Stimulated activated memory B cell treated with anti-CD40 and anti-IgM and Interleukin-4, amounts not matched to agents 10 μg/mL and 1 μg/mL and 100 μg/mL, for 72 hours (primary cell): ENCODE data around the gene ACTN4.

Experiments used
- ATAC-seq: fragments of 150-1000 bp; cut with Tn5 transposase; 2 replicates; pipeline ENCODE4 v1.10.0; 2021
- H3K27ac Mint-ChIP-seq: one replicate; pipeline ENCODE4 v1.8.0; 2022; ENCODE audit warnings: mild to moderate bottlenecking, mixed read lengths
- H3K27me3 Mint-ChIP-seq: one replicate; pipeline ENCODE4 v1.8.0; 2022; ENCODE audit warnings: mixed read lengths
- H3K36me3 Mint-ChIP-seq: one replicate; pipeline ENCODE4 v1.8.0; 2022; ENCODE audit warnings: mixed read lengths
- H3K4me1 Mint-ChIP-seq: one replicate; pipeline ENCODE4 v1.8.0; 2022; ENCODE audit warnings: mixed read lengths
- H3K4me3 Mint-ChIP-seq: one replicate; pipeline ENCODE4 v1.8.0; 2022; ENCODE audit warnings: mild to moderate bottlenecking, moderate library complexity, mixed read lengths
- H3K9me3 Mint-ChIP-seq: one replicate; pipeline ENCODE4 v1.8.0; 2022; ENCODE audit warnings: mixed read lengths

Gene ACTN4

GRCh38 chr19:38650172-38650775, 2.8 kb downstream of the ACTN4 start:
- H3K4me1 Mint-ChIP-seq: peaks cover 54% of the 10 kb centered on the region
- peak overlapping the region; percentile 94 for H3K4me3 Mint-ChIP-seq
- no peaks in the 10 kb centered on the region for H3K9me3 Mint-ChIP-seq
- no peaks in the 10 kb centered on the region for H3K27me3 Mint-ChIP-seq
- H3K27ac Mint-ChIP-seq: peak overlapping the region; percentile 80
- no peak for ATAC-seq
- peaks cover 24% of the 10 kb centered on the region for H3K36me3 Mint-ChIP-seq

GRCh38 chr19:38650911-38651584, 3.6 kb downstream of the ACTN4 start:
- Mint-ChIP-seq H3K4me1 (peaks cover 62% of the 10 kb centered on the region), H3K36me3 (peaks cover 25% of the 10 kb centered on the region), H3K9me3 (no peaks in the 10 kb centered on the region), H3K27ac (no peak overlapping the region), H3K27me3 (no peaks in the 10 kb centered on the region), H3K4me3 (no peak overlapping the region)
- no peak for ATAC-seq

- no peaks in the 10 kb centered on the region for H3K27me3 Mint-ChIP-seq
- no peak for ATAC-seq
- H3K36me3 Mint-ChIP-seq: peaks cover 28% of the 10 kb centered on the region
- H3K4me3 Mint-ChIP-seq: no peak overlapping the region
- H3K4me1 Mint-ChIP-seq: peaks cover 78% of the 10 kb centered on the region
- no peaks in the 10 kb centered on the region for H3K9me3 Mint-ChIP-seq
- H3K27ac Mint-ChIP-seq: no peak overlapping the region
These were observed 5.7 kb downstream of the ACTN4 start for GRCh38 chr19:38653028-38653571.

- Mint-ChIP-seq H3K4me1 (peaks cover 68% of the 10 kb centered on the region), H3K27ac (peak overlapping the region; percentile 59), H3K27me3 (no peaks in the 10 kb centered on the region), H3K9me3 (no peaks in the 10 kb centered on the region), H3K36me3 (peaks cover 13% of the 10 kb centered on the region), H3K4me3 (no peak overlapping the region)
- ATAC-seq: no peak
These were observed 7.2 kb downstream of the ACTN4 start for GRCh38 chr19:38654628-38655055.

GRCh38 chr19:38655148-38655824, 7.8 kb downstream of the ACTN4 start:
- peaks cover 13% of the 10 kb centered on the region for H3K36me3 Mint-ChIP-seq
- H3K4me3 Mint-ChIP-seq: no peak overlapping the region
- H3K9me3 Mint-ChIP-seq: no peaks in the 10 kb centered on the region
- H3K4me1 Mint-ChIP-seq: peaks cover 61% of the 10 kb centered on the region
- peak; percentile 54 for ATAC-seq
- peak overlapping the region; percentile 59 for H3K27ac Mint-ChIP-seq
- H3K27me3 Mint-ChIP-seq: no peaks in the 10 kb centered on the region

GRCh38 chr19:38656171-38656981, 8.9 kb downstream of the ACTN4 start:
- Mint-ChIP-seq H3K36me3 (peaks cover 22% of the 10 kb centered on the region), H3K9me3 (no peaks in the 10 kb centered on the region), H3K27ac (peak overlapping the region; percentile 59), H3K4me1 (peaks cover 63% of the 10 kb centered on the region), H3K27me3 (no peaks in the 10 kb centered on the region), H3K4me3 (no peak overlapping the region)
- ATAC-seq: no peak

GRCh38 chr19:38657633-38658222, 10.3 kb downstream of the ACTN4 start:
- ATAC-seq: no peak
- Mint-ChIP-seq H3K4me1 (peaks cover 62% of the 10 kb centered on the region), H3K27ac (peak overlapping the region; percentile 42), H3K36me3 (peaks cover 22% of the 10 kb centered on the region), H3K9me3 (no peaks in the 10 kb centered on the region), H3K4me3 (no peak overlapping the region), H3K27me3 (no peaks in the 10 kb centered on the region)

GRCh38 chr19:38658462-38659306, 11.2 kb downstream of the ACTN4 start:
- no peaks in the 10 kb centered on the region for H3K9me3 Mint-ChIP-seq
- no peak overlapping the region for H3K4me3 Mint-ChIP-seq
- H3K27me3 Mint-ChIP-seq: no peaks in the 10 kb centered on the region
- peaks cover 27% of the 10 kb centered on the region for H3K36me3 Mint-ChIP-seq
- peaks cover 63% of the 10 kb centered on the region for H3K4me1 Mint-ChIP-seq
- no peak for ATAC-seq
- peak overlapping the region; percentile 42 for H3K27ac Mint-ChIP-seq

- Mint-ChIP-seq H3K27me3 (no peaks in the 10 kb centered on the region), H3K27ac (no peak overlapping the region), H3K4me1 (peaks cover 69% of the 10 kb centered on the region), H3K4me3 (no peak overlapping the region), H3K9me3 (no peaks in the 10 kb centered on the region), H3K36me3 (peaks cover 20% of the 10 kb centered on the region)
- ATAC-seq: no peak
These were observed 13.3 kb downstream of the ACTN4 start for GRCh38 chr19:38660724-38661123.

- Mint-ChIP-seq H3K4me1 (peaks cover 69% of the 10 kb centered on the region), H3K36me3 (peaks cover 18% of the 10 kb centered on the region), H3K4me3 (no peak overlapping the region), H3K27ac (no peak overlapping the region), H3K27me3 (no peaks in the 10 kb centered on the region), H3K9me3 (no peaks in the 10 kb centered on the region)
- no peak for ATAC-seq
These were observed 13.7 kb downstream of the ACTN4 start for GRCh38 chr19:38661136-38661535.

GRCh38 chr19:38661996-38662395, 14.5 kb downstream of the ACTN4 start:
- ATAC-seq: no peak
- Mint-ChIP-seq H3K4me3 (no peak overlapping the region), H3K4me1 (peaks cover 69% of the 10 kb centered on the region), H3K9me3 (no peaks in the 10 kb centered on the region), H3K36me3 (peaks cover 14% of the 10 kb centered on the region), H3K27ac (no peak overlapping the region), H3K27me3 (no peaks in the 10 kb centered on the region)

GRCh38 chr19:38662537-38663155, 15.2 kb downstream of the ACTN4 start:
- no peak for ATAC-seq
- Mint-ChIP-seq H3K9me3 (no peaks in the 10 kb centered on the region), H3K27me3 (no peaks in the 10 kb centered on the region), H3K27ac (no peak overlapping the region), H3K4me1 (peaks cover 69% of the 10 kb centered on the region), H3K36me3 (peaks cover 14% of the 10 kb centered on the region), H3K4me3 (no peak overlapping the region)

GRCh38 chr19:38663156-38663651, 15.8 kb downstream of the ACTN4 start:
- no peak for ATAC-seq
- Mint-ChIP-seq H3K27me3 (no peaks in the 10 kb centered on the region), H3K4me3 (no peak overlapping the region), H3K27ac (no peak overlapping the region), H3K36me3 (peaks cover 14% of the 10 kb centered on the region), H3K4me1 (peaks cover 69% of the 10 kb centered on the region), H3K9me3 (no peaks in the 10 kb centered on the region)
